GM10248 (cell line): ENCODE results near the gene TNNT3.

Source experiments
- CTCF ChIA-PET: fragments of 300-600 bp; sonication (Branson Sonifier 250); formaldehyde crosslinking; extraction: SDS; loops from one replicate; lab custom pipeline; 2021; ENCODE audit warnings: antibody characterized with exemption; lab: Yijun Ruan, JAX
- POLR2A ChIA-PET: fragments of 350-650 bp; sonication (Branson Sonifier 250); formaldehyde crosslinking; extraction: SDS; loops from one replicate; lab custom pipeline; 2020; ENCODE audit warnings: antibody characterized with exemption; lab: Yijun Ruan, JAX
- DNase-seq: peaks from one replicate; pipeline ENCODE4 v3.0.0; 2012; ENCODE audit errors: extremely low spot score
- TF ChIP-seq, protein P1 (sequence below): IDR thresholded peaks from 2 replicates; pipeline ENCODE4 v1.5.1; 2012; ENCODE audit warnings: mild to moderate bottlenecking, low read depth; ENCODE audit errors: extremely low read depth, missing control alignments, control extremely low read depth

Gene TNNT3

DNA sequence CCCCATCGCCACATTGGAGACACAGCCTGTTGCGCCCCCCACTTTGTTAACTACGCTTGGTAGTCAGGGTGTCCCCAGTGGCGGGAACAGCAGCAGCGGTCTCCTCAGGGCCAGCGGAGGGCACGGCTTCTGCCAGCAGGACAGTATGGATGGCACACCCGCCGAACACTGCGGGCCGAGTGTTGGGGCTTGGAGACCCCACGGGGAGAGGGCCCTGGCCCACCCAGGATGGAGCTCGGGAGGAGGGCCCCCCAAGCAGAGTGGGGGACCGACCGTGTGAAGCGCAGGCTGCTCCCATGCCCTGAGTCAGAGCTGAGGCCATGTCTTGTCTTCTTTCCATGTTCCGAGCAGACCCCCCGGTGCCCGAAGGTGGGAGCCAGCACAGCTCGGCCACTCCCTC, 45.5 kb downstream of the TNNT3 start:
- TF ChIP-seq, protein P1, sequence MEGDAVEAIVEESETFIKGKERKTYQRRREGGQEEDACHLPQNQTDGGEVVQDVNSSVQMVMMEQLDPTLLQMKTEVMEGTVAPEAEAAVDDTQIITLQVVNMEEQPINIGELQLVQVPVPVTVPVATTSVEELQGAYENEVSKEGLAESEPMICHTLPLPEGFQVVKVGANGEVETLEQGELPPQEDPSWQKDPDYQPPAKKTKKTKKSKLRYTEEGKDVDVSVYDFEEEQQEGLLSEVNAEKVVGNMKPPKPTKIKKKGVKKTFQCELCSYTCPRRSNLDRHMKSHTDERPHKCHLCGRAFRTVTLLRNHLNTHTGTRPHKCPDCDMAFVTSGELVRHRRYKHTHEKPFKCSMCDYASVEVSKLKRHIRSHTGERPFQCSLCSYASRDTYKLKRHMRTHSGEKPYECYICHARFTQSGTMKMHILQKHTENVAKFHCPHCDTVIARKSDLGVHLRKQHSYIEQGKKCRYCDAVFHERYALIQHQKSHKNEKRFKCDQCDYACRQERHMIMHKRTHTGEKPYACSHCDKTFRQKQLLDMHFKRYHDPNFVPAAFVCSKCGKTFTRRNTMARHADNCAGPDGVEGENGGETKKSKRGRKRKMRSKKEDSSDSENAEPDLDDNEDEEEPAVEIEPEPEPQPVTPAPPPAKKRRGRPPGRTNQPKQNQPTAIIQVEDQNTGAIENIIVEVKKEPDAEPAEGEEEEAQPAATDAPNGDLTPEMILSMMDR, result no peak
- DNase-seq, result no peak
- POLR2A ChIA-PET, result no interaction called here
- CTCF ChIA-PET, result interaction anchor here (0.8 to 1.7 kb wide), 3 partner anchors 18 to 183 kb away, joined by 3 to 6 read pairs (median 3); partner anchors contain the start of gene MRPL23

DNA sequence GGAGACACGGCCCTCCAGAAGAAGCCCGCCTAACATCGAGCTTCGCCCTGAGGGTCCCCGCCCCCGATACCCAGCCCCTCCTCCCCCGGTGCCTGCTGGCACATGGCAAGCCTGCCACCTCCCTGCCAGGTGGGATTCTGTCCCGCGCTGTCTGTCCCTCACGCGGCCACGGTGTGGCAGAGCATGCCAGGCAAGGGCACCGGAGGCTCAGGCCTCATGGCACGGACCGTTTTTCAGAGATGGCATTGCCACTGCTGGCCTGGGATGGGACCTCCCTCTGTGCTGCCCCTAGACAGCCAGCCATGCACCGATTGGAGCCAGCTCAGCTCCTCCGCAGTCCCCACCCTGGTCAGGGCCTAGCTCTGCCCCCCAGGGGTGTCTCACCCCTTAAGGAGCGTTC, 47.0 kb downstream of the TNNT3 start:
- ChIA-PET POLR2A (no interaction called here), CTCF (interaction anchor here (0.7 to 1.6 kb wide), 4 partner anchors 11 to 273 kb away, joined by 3 to 5 read pairs (median 3); no protein-coding TSS in a partner anchor)
- TF ChIP-seq, protein P1, result no peak
- no peak for DNase-seq

DNA sequence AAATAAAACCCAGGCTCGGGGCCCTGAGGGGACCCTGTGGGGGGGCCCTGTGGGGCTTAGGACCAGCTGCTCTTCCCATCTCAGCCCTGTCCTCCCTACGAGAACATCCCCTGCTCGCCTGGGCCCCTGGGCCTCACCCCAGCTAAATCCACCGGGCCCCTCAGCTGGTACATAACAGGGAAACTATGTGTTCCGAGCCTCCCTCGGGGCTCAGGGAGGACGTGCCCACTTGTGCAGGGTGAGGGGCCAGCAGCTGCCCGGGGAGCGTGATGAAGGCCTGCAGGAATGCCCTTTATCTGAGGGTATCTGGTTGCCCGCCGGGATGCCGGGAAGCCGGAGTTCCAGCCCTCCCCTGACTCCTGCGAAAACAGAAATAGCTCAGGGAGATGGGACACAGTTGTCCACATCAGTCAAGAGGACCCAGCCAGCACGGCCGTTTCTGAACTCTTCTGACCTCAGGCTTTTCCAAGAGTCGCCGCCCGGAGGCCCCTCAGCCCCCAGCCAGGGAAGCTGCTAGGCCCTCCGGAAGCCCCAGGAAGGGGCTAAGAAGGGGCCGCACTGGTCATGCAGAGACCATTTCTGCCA, 48.2 kb downstream of the TNNT3 start:
- ChIA-PET POLR2A (no interaction called here), CTCF (interaction anchor here (0.9 to 1.6 kb wide), 4 partner anchors 12 to 185 kb away, joined by 3 to 5 read pairs (median 4); no protein-coding TSS in a partner anchor)
- DNase-seq, result no peak
- TF ChIP-seq, protein P1, result no peak

DNA sequence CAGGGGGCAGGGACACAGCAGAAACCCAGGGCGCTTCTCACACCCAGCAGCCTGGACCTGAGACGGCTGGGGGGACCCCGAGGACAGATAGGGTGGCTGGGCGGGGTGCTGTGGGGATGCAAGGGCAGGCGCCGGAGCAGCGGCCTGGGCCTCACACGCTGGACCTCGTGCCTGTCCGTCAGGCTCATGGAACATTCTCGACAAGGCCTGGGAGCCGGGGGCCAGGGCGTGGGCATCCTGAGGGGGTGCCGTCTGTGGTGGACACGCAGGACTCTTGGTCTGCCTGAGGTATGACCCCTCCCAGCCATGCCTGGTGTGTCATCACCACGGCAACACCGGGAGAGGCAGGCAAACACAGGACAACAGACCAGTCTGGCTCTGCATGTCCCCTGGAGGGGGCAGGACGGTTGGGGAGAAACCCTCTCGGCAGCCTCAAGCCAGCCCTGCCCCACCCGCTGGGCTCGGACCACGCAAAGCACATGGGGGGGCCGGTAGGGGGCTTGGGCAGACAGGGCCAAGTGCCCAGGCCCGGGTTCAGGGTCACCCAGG, 49.0 kb downstream of the TNNT3 start:
- ChIA-PET CTCF (interaction anchor here (1.1 to 1.4 kb wide), 2 partner anchors 69 to 184 kb away, joined by 4 to 5 read pairs; no protein-coding TSS in a partner anchor), POLR2A (no interaction called here)
- no peak for DNase-seq
- TF ChIP-seq, protein P1, result no peak

DNA sequence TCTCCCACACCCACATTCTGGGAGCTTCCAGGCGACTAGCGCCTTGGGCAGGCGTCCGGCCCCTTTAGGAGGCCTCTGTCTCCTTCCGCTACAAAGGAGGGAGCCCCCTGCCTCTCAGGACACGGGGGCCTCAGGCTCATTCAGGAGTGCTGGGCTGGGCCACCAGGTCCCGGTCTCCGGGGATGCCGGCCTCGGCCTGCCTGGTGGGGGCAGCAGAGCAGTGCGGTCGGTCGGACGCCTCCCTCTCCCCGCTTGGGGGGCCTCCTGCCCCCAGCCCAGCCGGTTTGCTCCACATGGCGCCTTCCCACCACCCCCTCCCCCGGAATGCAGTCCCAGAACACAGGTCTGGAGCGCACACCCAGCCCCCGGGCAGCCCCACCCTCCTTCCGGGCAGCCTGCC, 49.5 kb downstream of the TNNT3 start:
- TF ChIP-seq, protein P1, result no peak
- POLR2A ChIA-PET, result no interaction called here
- CTCF ChIA-PET, result interaction anchor here (1.1 kb wide), 1 partner anchor 68 kb away, joined by 4 read pairs; no protein-coding TSS in a partner anchor
- no peak for DNase-seq

DNA sequence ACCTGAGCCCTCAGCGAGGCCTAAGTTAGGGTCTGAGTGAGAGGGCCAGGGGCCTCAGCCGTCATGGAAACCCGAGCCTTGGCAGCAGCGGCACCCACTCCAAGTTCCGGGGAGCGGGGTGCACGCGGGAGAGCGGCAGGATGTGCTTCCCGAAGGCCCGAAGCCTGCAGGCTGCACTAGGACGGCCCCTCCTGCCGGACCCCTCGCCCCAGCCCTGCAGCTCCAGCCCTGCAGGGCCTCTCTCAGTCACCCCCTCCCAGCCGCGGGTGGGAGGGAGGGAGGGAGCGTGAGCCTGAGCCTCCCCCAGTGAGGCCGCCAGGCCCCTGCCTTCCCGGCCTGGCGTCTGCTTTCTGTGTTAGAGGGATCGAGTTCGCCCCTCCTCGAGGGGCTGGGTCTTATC, 50.3 kb downstream of the TNNT3 start:
- CTCF ChIA-PET, result no interaction called here
- no peak for DNase-seq
- POLR2A ChIA-PET, result no interaction called here
- TF ChIP-seq, protein P1, result no peak
